NB4 (cell line): ENCODE data around the gene FARP1.

Experiments used
- CTCF ChIP-seq: IDR thresholded peaks from one replicate; pipeline ENCODE4 v1.5.1; 2012; ENCODE audit warnings: low read depth, low read length
- MYC ChIP-seq: IDR thresholded peaks from 2 replicates; pipeline ENCODE4 v1.6.1; 2011; ENCODE audit warnings: low read depth, low read length
- POLR2A ChIP-seq: IDR thresholded peaks from 2 replicates; pipeline ENCODE4 v1.6.1; 2011; ENCODE audit warnings: mild to moderate bottlenecking; ENCODE audit not compliant: insufficient read length; ENCODE audit errors: extremely low read depth

- TF ChIP-seq POLR2A (no peak), CTCF (no peak), MYC (no peak)
These were observed 292.5 kb downstream of the FARP1 start for GRCh38 chr13:98435376-98435775.
